Upper lobe of left lung (tissue), 4 donors: ENCODE measurements around the gene RIOX2.

Source experiments
- CTCF ChIP-seq, 6 experiments: fragments of 450-650 bp in 4 of 6; fragments of 200-600 bp in 2 of 6; sonication (generic) in 2 of 6; IDR thresholded peaks; one replicate each; pipeline ENCODE4 v1.5.1; 2016 to 2019; ENCODE audit warnings: antibody characterized with exemption in 6 of 6
- EP300 ChIP-seq, 4 donors: sonication (generic); formaldehyde crosslinking; IDR thresholded peaks; one replicate each; pipeline ENCODE4 v1.5.1; 2017; ENCODE audit warnings: antibody characterized with exemption in 4 of 4, control low read depth in 2 of 4
- POLR2A ChIP-seq, 4 donors: fragments of 450-650 bp; IDR thresholded peaks; one replicate each; pipeline ENCODE4 v1.5.1; 2016 to 2017; ENCODE audit warnings: antibody characterized with exemption in 4 of 4, mild to moderate bottlenecking in 2 of 4
- POLR2AphosphoS5 ChIP-seq, 2 donors: sonication (generic); formaldehyde crosslinking; IDR thresholded peaks; one replicate each; pipeline ENCODE4 v1.5.1; 2017; ENCODE audit warnings: antibody characterized with exemption in 2 of 2

- no peak for TF ChIP-seq CTCF (IDR thresholded peaks at IDR 0.05)
- TF ChIP-seq POLR2A (IDR thresholded peaks at IDR 0.05) = no peak
- TF ChIP-seq EP300 (IDR thresholded peaks at IDR 0.05) = no peak
- TF ChIP-seq POLR2AphosphoS5 (IDR thresholded peaks at IDR 0.05) = no peak
Measured at GRCh38 chr3:97960551-97960950, 11.7 kb downstream of the RIOX2 start.
